Neural crest cell (in vitro differentiated cells): Measurements from ENCODE around the gene GAMT. TPM values are rescaled to one million over a fixed set of nuclear protein-coding genes. Genes with fewer than 3 reads are reported as not detected.

ENCODE experiments used
- DNase-seq: peaks from one replicate; pipeline ENCODE4 v3.0.0; 2021; ENCODE audit warnings: low read depth, mixed read lengths, low spot score
- H3K27ac Mint-ChIP-seq: one replicate; pipeline ENCODE4 v1.8.0; 2021; ENCODE audit warnings: mild to moderate bottlenecking, mixed read lengths; ENCODE audit not compliant: unreplicated experiment
- H3K27me3 Mint-ChIP-seq: 2 replicates; pipeline ENCODE4 v1.8.0; 2021; ENCODE audit warnings: low read depth, mild to moderate bottlenecking, mixed read lengths
- H3K36me3 Mint-ChIP-seq: 2 replicates; pipeline ENCODE4 v1.8.0; 2021; ENCODE audit warnings: low read depth, mild to moderate bottlenecking, mixed read lengths
- H3K4me1 Mint-ChIP-seq: 2 replicates; pipeline ENCODE4 v1.8.0; 2021; ENCODE audit warnings: mixed read lengths
- H3K4me3 Mint-ChIP-seq: one replicate; pipeline ENCODE4 v1.8.0; 2021; ENCODE audit warnings: mild to moderate bottlenecking, mixed read lengths
- H3K9me3 Mint-ChIP-seq: 2 replicates; pipeline ENCODE4 v1.8.0; 2021; ENCODE audit warnings: mixed read lengths
- CTCF ChIP-seq: fragments of 200-600 bp; sonication (generic); conservative IDR thresholded peaks from 2 replicates; pipeline ENCODE4 v1.5.0; 2021; ENCODE audit warnings: antibody characterized with exemption, mild to moderate bottlenecking
- total RNA-seq: library from RNA; stranded (reverse); gene quantifications from 2 replicates; pipeline ENCODE4 v1.2.1, GENCODE V29; 2021

GAMT gene
- total RNA-seq, 1 donor from 2014 or later: 45.6 TPM

- Mint-ChIP-seq H3K36me3 (no peaks in the 10 kb centered on the region), H3K4me1 (no peaks in the 10 kb centered on the region), H3K9me3 (no peaks in the 10 kb centered on the region), H3K27ac (no peak overlapping the region), H3K4me3 (peak overlapping the region; percentile 51), H3K27me3 (no peaks in the 10 kb centered on the region)
- no peak for TF ChIP-seq CTCF
- DNase-seq: no peak
Observed at GRCh38 chr19:1397838-1398237, 3.5 kb downstream of the GAMT start.

- Mint-ChIP-seq H3K4me1 (no peaks in the 10 kb centered on the region), H3K36me3 (no peaks in the 10 kb centered on the region), H3K9me3 (no peaks in the 10 kb centered on the region), H3K27me3 (no peaks in the 10 kb centered on the region), H3K27ac (no peak overlapping the region), H3K4me3 (no peak overlapping the region)
- DNase-seq: no peak
- no peak for TF ChIP-seq CTCF
Observed at GRCh38 chr19:1396768-1397679, 4.3 kb downstream of the GAMT start.

GRCh38 chr19:1396019-1396767 is 5.1 kb downstream of the GAMT start:
- Mint-ChIP-seq H3K36me3 (no peaks in the 10 kb centered on the region), H3K4me1 (no peaks in the 10 kb centered on the region), H3K9me3 (no peaks in the 10 kb centered on the region), H3K4me3 (no peak overlapping the region), H3K27ac (no peak overlapping the region), H3K27me3 (no peaks in the 10 kb centered on the region)
- no peak for TF ChIP-seq CTCF
- DNase-seq: no peak

- Mint-ChIP-seq H3K4me3 (no peak overlapping the region), H3K27me3 (no peaks in the 10 kb centered on the region), H3K4me1 (no peaks in the 10 kb centered on the region), H3K36me3 (no peaks in the 10 kb centered on the region), H3K9me3 (no peaks in the 10 kb centered on the region), H3K27ac (no peak overlapping the region)
- TF ChIP-seq CTCF: no peak
- DNase-seq: no peak
Observed at GRCh38 chr19:1395194-1396018, 5.9 kb downstream of the GAMT start.
